Natural killer cell (primary cell): ENCODE measurements around the gene SMIM9. TPM values are rescaled to one million over a fixed set of nuclear protein-coding genes. Genes with fewer than 3 reads are reported as not detected.
A peak's percentile ranks its signal among the peaks of the same experiment; 100 is the strongest.

Source experiments
- ATAC-seq, 3 donors: fragments of 150-1000 bp in 2 of 3; fragments of 200-7000 bp in 1 of 3; cut with Tn5 transposase; 1 replicate in 1 of 3; 2 replicates in 2 of 3; pipeline ENCODE4 v1.10.0; 2021; ENCODE audit warnings: mild to moderate bottlenecking in 2 of 3, moderate library complexity in 2 of 3
- DNase-seq, 2 donors: peaks; one replicate each; pipeline versions ENCODE4 v3.0.0 to v3.0.0-alpha.2; 2013 to 2021; ENCODE audit warnings: mixed read lengths in 1 of 2
- H3K27ac ChIP-seq: one replicate; pipeline ENCODE4 v1.5.1; 2013; ENCODE audit warnings: mild to moderate bottlenecking, low read length
- H3K27me3 ChIP-seq: one replicate; pipeline ENCODE4 v1.6.1; 2013; ENCODE audit warnings: low read length; ENCODE audit not compliant: control insufficient read depth, insufficient read depth
- H3K36me3 ChIP-seq: one replicate; pipeline ENCODE4 v1.6.1; 2013; ENCODE audit warnings: low read length; ENCODE audit not compliant: control insufficient read depth, insufficient read depth
- H3K4me1 ChIP-seq: one replicate; pipeline ENCODE4 v1.6.1; 2013; ENCODE audit warnings: low read length; ENCODE audit not compliant: control insufficient read depth, insufficient read depth
- H3K4me3 ChIP-seq: one replicate; pipeline ENCODE4 v1.5.1; 2013; ENCODE audit warnings: low read length
- H3K9me3 ChIP-seq: one replicate; pipeline ENCODE4 v1.6.1; 2013; ENCODE audit warnings: low read length; ENCODE audit not compliant: control insufficient read depth, insufficient read depth
- H3K27ac Mint-ChIP-seq, 2 donors: one replicate each; pipeline ENCODE4 v1.8.0; 2022; ENCODE audit warnings: mild to moderate bottlenecking in 2 of 2, mixed read lengths in 2 of 2, moderate library complexity in 1 of 2
- H3K27me3 Mint-ChIP-seq, 2 donors: one replicate each; pipeline ENCODE4 v1.8.0; 2022; ENCODE audit warnings: low read depth in 2 of 2, mixed read lengths in 2 of 2
- H3K36me3 Mint-ChIP-seq: one replicate; pipeline ENCODE4 v1.8.0; 2022; ENCODE audit warnings: mixed read lengths
- H3K4me1 Mint-ChIP-seq, 2 donors: one replicate each; pipeline ENCODE4 v1.8.0; 2022; ENCODE audit warnings: mixed read lengths in 2 of 2
- H3K4me3 Mint-ChIP-seq: one replicate; pipeline ENCODE4 v1.8.0; 2022; ENCODE audit warnings: mild to moderate bottlenecking, moderate library complexity, mixed read lengths
- H3K9me3 Mint-ChIP-seq, 2 donors: one replicate each; pipeline ENCODE4 v1.8.0; 2022; ENCODE audit warnings: mixed read lengths in 2 of 2
- WGBS: methylation state at CpG from one replicate; pipeline ENCODE4 v1.1.7; 2013; ENCODE audit warnings: missing lambda C conversion rate; ENCODE audit not compliant: insufficient coverage; 5-methylcytosine and 5-hydroxymethylcytosine counted together
- intact Hi-C: fragments of 100-400 bp; cut with micrococcal nuclease; formaldehyde crosslinking; loops from one replicate; pipeline ENCODE4 v1.14.2; 2022
- total RNA-seq, 4 donors: library from RNA; stranded (reverse); fragments of 120-200 nt in 1 of 4; gene quantifications; one replicate each; pipeline versions ENCODE4 v1.2.3 to v1.2.4, GENCODE V29; 2013 to 2022
- TF ChIP-seq, protein P1 (sequence below): fragments of 200-600 bp; IDR thresholded peaks from one replicate; pipeline ENCODE4 v1.8.0; 2022; ENCODE audit warnings: antibody characterized with exemption

The SMIM9 gene
- total RNA-seq, 3 donors from 2014 or later (not counting 1 experiment from before 2014, with no cell fraction given) = not detected

GRCh38 chrX:154785716-154786115 lies 48.7 kb downstream of the SMIM9 start:
- no peak for ATAC-seq
- no peaks in the 10 kb centered on the region for H3K36me3 Mint-ChIP-seq
- 75% methylated on average over 4 of the region's 6 CpGs for WGBS

DNA sequence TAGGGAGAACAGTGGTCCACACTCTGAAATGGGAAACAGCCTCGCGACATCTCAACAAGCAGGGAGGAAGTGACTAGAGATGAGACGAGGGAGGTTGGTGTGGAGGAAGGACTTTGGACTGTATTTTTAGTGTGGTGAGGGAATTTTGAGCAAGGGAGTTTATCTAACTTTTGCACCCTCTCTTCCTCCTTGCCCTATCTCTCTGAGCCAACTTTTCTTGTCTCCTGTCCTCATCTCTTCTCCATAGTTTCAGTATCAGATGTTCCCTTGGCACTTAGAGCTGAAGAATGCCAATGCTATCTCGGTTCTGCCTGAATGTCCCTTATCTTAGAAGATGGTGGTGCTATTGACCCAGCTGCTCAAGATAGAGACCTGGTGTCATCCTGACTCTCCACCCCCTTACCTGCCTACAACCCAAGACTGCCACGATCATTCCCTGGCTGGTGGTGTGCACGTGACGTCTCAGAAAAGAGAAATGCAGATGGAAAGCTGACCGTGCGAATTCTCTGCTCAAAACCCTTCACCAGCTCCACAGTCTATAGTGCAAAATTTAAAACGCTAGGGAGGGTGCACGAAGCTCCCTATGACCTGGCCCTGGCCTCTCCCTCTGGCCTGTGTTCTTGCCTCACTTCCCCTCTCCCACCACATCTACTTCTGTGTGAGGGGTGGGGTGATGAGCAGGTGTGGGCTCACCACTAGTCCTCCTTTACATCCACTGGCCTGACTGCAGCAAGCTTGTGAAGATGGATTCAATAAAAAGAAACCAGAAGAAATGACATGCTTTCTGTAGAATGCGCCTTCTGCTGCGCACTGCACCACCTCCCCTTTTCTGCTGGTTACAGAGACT lies 50.1 kb downstream of the SMIM9 start:
- H3K9me3 ChIP-seq = no peaks in the 10 kb centered on the region
- no peaks in the 10 kb centered on the region for H3K36me3 Mint-ChIP-seq
- no peaks in the 10 kb centered on the region for H3K27me3 ChIP-seq
- no peak overlapping the region for H3K4me3 Mint-ChIP-seq
- H3K36me3 ChIP-seq = no peaks in the 10 kb centered on the region
- no peak overlapping the region for H3K4me3 ChIP-seq
- DNase-seq (no peak), ATAC-seq (no peak)
- H3K27ac Mint-ChIP-seq = peak overlapping the region in 1 of 2 donors; percentile 56
- H3K27ac ChIP-seq = no peak overlapping the region
- no peaks in the 10 kb centered on the region for H3K4me1 ChIP-seq
- TF ChIP-seq, protein P1, sequence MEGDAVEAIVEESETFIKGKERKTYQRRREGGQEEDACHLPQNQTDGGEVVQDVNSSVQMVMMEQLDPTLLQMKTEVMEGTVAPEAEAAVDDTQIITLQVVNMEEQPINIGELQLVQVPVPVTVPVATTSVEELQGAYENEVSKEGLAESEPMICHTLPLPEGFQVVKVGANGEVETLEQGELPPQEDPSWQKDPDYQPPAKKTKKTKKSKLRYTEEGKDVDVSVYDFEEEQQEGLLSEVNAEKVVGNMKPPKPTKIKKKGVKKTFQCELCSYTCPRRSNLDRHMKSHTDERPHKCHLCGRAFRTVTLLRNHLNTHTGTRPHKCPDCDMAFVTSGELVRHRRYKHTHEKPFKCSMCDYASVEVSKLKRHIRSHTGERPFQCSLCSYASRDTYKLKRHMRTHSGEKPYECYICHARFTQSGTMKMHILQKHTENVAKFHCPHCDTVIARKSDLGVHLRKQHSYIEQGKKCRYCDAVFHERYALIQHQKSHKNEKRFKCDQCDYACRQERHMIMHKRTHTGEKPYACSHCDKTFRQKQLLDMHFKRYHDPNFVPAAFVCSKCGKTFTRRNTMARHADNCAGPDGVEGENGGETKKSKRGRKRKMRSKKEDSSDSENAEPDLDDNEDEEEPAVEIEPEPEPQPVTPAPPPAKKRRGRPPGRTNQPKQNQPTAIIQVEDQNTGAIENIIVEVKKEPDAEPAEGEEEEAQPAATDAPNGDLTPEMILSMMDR = no peak
- no peaks in the 10 kb centered on the region for H3K9me3 Mint-ChIP-seq
- H3K27me3 Mint-ChIP-seq = no peaks in the 10 kb centered on the region
- peaks cover 0 to 12% of the 10 kb centered on the region in 2 donors for H3K4me1 Mint-ChIP-seq
- intact Hi-C loops = no loop called here
- 76% methylated on average over 8 of the region's 13 CpGs for WGBS

More at GRCh38 chrX:154785716-154786115, 48.7 kb downstream of the SMIM9 start:
- no peaks in the 10 kb centered on the region for H3K27me3 ChIP-seq
- TF ChIP-seq, protein P1 = no peak
- no peak overlapping the region for H3K4me3 Mint-ChIP-seq
- no peaks in the 10 kb centered on the region for H3K4me1 ChIP-seq
- intact Hi-C loops = no loop called here
- H3K36me3 ChIP-seq = no peaks in the 10 kb centered on the region
- H3K27ac ChIP-seq = no peak overlapping the region
- DNase-seq = no peak
- H3K4me1 Mint-ChIP-seq = peaks cover 0 to 12% of the 10 kb centered on the region in 2 donors
- H3K4me3 ChIP-seq = no peak overlapping the region
- no peak overlapping the region for H3K27ac Mint-ChIP-seq
- H3K27me3 Mint-ChIP-seq = no peaks in the 10 kb centered on the region
- H3K9me3 ChIP-seq = no peaks in the 10 kb centered on the region
- H3K9me3 Mint-ChIP-seq = no peaks in the 10 kb centered on the region

- Mint-ChIP-seq H3K9me3 (no peaks in the 10 kb centered on the region), H3K27ac (no peak overlapping the region), H3K4me1 (peaks cover 0 to 12% of the 10 kb centered on the region in 2 donors), H3K27me3 (no peaks in the 10 kb centered on the region), H3K36me3 (no peaks in the 10 kb centered on the region), H3K4me3 (no peak overlapping the region)
- Histone ChIP-seq H3K4me3 (no peak overlapping the region), H3K36me3 (peaks cover 6% of the 10 kb centered on the region), H3K27me3 (no peaks in the 10 kb centered on the region), H3K4me1 (no peaks in the 10 kb centered on the region), H3K27ac (no peak overlapping the region), H3K9me3 (no peaks in the 10 kb centered on the region)
- WGBS = 95% methylated on average over 3 of the region's 9 CpGs
- DNase-seq = no peak
- intact Hi-C loops = no loop called here
- no peak for ATAC-seq
- TF ChIP-seq, protein P1 = no peak
Observed at GRCh38 chrX:154780968-154781367, 53.5 kb downstream of the SMIM9 start.
